Thoracic aorta (tissue), 2 donors: Measurements from ENCODE around the gene FCN3. TPM values are rescaled to one million over a fixed set of nuclear protein-coding genes. Genes with fewer than 3 reads are reported as not detected.

Experiments
- ATAC-seq: fragments of 150-250 bp; one replicate; pipeline ENCODE4 v1.8.0; 2017; ENCODE audit warnings: low read depth; ENCODE audit not compliant: insufficient number of reproducible peaks, low FRiP score
- DNase-seq: peaks from one replicate; pipeline ENCODE4 v3.0.0-alpha.2; 2020; ENCODE audit warnings: low spot score
- H3K27ac ChIP-seq, 2 donors: fragments of 200-600 bp; sonication (generic); 1 replicate in 1 of 2; 2 replicates in 1 of 2; pipeline ENCODE4 v1.5.1; 2016; ENCODE audit warnings: mild to moderate bottlenecking in 2 of 2, moderate library complexity in 2 of 2
- H3K27me3 ChIP-seq: fragments of 200-600 bp; sonication (generic); replicated peaks from 2 replicates; pipeline ENCODE4 v1.6.0; 2016; ENCODE audit warnings: mild to moderate bottlenecking; ENCODE audit not compliant: insufficient read depth
- H3K36me3 ChIP-seq: fragments of 200-600 bp; sonication (generic); one replicate; pipeline ENCODE4 v1.5.1; 2016
- H3K4me1 ChIP-seq, 2 donors: fragments of 200-600 bp; sonication (generic); 1 replicate in 1 of 2; 2 replicates in 1 of 2; pipeline versions ENCODE4 v1.5.1 to v1.6.0; 2016; ENCODE audit warnings: low read depth in 2 of 2, mild to moderate bottlenecking in 1 of 2; ENCODE audit not compliant: control insufficient read depth in 1 of 2
- H3K4me3 ChIP-seq: fragments of 200-600 bp; sonication (generic); 2 replicates; pipeline ENCODE4 v1.5.1; 2016; ENCODE audit warnings: mild to moderate bottlenecking
- H3K9me3 ChIP-seq: fragments of 200-600 bp; sonication (generic); 2 replicates; pipeline ENCODE4 v1.5.1; 2016
- CTCF ChIP-seq: fragments of 200-600 bp; sonication (generic); IDR thresholded peaks from one replicate; pipeline ENCODE4 v1.5.1; 2019; ENCODE audit warnings: antibody characterized with exemption
- total RNA-seq, 2 donors: library from RNA; depleted of rRNA; stranded (reverse); fragments of >200 nt; gene quantifications; one replicate each; pipeline versions ENCODE4 v1.1.0 to v1.2.3, GENCODE V29; 2016

Gene FCN3
- total RNA-seq, 2 donors from 2014 or later = 3.5 to 4.5 TPM

DNA sequence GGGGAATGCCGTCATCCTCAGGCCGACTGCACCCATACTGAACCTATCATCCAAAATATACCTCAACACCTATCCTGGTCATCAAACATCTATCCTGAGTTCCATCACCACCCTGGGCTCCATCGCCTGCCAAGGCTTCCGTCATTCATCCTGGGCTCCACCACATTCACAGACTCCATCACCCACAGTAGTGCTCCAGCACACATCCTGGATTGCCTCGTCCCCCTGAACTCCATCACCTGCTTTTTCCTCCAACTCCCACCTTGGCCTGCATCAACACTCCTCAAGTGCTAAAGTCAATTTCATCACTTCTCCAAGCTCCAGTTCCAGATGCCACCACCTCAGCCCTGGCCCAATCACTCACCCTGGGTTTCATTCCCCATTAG lies 15.7 kb downstream of the FCN3 start:
- no peak for ATAC-seq
- H3K4me1 ChIP-seq = peaks cover 0 to 12% of the 10 kb centered on the region in 2 donors
- H3K36me3 ChIP-seq = peaks cover 86% of the 10 kb centered on the region
- no peaks in the 10 kb centered on the region for H3K27me3 ChIP-seq
- no peak overlapping the region for H3K4me3 ChIP-seq
- DNase-seq = no peak
- H3K9me3 ChIP-seq = no peaks in the 10 kb centered on the region
- TF ChIP-seq CTCF = no peak
- H3K27ac ChIP-seq = no peak overlapping the region

DNA sequence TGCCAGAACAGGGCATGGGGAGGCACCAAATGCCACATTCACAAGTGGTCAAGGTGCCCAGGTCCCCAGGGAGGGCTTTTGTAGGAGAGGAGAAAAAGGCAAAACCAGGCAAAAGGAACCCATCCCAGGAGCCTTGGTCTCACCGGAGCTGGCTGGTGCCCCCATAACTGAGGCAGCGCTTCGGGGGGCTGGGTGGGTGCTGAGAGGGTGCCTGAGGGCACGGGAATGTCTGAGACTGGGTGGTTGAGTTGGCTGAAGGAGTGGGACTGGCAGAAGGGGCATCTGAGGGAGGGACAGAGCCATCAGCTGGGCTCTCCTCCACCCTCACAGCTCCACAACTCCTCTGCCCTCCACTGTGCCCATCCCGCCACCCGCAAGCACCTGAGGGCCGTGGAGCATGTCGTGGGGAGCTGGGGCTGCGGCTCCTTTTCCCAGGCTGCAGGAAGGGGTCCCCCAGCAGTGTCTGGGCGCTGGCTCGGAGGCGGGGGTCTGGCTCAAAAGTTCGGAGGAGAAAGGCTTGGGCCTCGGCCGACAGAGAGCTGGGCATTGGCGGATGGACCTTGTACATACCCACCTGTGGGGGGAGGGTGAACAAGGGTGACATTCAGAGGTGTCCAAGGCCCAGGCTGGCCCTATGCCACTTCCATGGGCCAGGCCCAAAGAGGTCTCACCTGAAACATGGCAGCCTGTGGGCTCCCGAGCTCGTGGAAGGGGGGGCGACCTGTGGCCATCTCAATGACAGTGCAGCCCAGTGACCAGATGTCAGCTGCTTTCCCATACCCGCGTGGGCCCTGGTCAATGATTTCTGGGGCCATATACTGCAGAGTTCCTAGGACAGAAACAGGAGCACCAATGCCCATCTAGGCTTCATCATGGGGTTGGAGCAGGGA lies 16.3 kb downstream of the FCN3 start:
- no peaks in the 10 kb centered on the region for H3K27me3 ChIP-seq
- H3K27ac ChIP-seq = no peak overlapping the region
- DNase-seq (no peak), ATAC-seq (no peak)
- no peaks in the 10 kb centered on the region for H3K9me3 ChIP-seq
- H3K4me1 ChIP-seq = peaks cover 0 to 8% of the 10 kb centered on the region in 2 donors
- peaks cover 82% of the 10 kb centered on the region for H3K36me3 ChIP-seq
- no peak for TF ChIP-seq CTCF
- no peak overlapping the region for H3K4me3 ChIP-seq

- ATAC-seq (no peak), DNase-seq (no peak)
- Histone ChIP-seq H3K4me1 (peaks cover 0 to 8% of the 10 kb centered on the region in 2 donors), H3K27ac (no peak overlapping the region), H3K36me3 (peaks cover 74% of the 10 kb centered on the region), H3K4me3 (no peak overlapping the region), H3K9me3 (no peaks in the 10 kb centered on the region), H3K27me3 (no peaks in the 10 kb centered on the region)
- TF ChIP-seq CTCF = peak; percentile 99
Observed at GRCh38 chr1:27357281-27358037, 17.2 kb downstream of the FCN3 start.

- Histone ChIP-seq H3K9me3 (no peaks in the 10 kb centered on the region), H3K4me1 (peaks cover 0 to 8% of the 10 kb centered on the region in 2 donors), H3K27ac (no peak overlapping the region), H3K36me3 (peaks cover 67% of the 10 kb centered on the region), H3K4me3 (no peak overlapping the region), H3K27me3 (no peaks in the 10 kb centered on the region)
- ATAC-seq = no peak
- no peak for DNase-seq
- TF ChIP-seq CTCF = no peak
Observed at GRCh38 chr1:27356619-27357280, 17.9 kb downstream of the FCN3 start.

DNA sequence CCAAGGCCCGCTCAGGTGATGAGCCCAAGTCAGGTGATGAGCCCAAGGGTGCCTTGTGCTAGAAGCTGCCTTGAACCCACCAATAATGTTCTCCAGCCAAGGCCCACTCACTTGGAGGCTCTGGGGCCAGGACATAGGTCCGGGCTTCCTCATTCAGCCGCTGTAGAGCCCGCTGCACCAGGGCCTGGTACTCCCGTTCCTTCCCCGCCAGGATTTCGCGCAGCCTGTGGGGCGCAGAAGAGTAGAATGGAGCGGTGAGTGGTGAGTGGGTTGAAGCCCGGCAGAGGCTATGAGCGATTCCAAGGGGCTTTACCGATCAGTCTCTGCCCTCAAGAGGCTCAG lies 18.4 kb downstream of the FCN3 start:
- no peak for ATAC-seq
- H3K36me3 ChIP-seq = peaks cover 62% of the 10 kb centered on the region
- TF ChIP-seq CTCF = no peak
- no peak for DNase-seq
- H3K4me1 ChIP-seq = peaks cover 0 to 10% of the 10 kb centered on the region in 2 donors
- H3K27me3 ChIP-seq = no peaks in the 10 kb centered on the region
- H3K4me3 ChIP-seq = no peak overlapping the region
- H3K9me3 ChIP-seq = no peaks in the 10 kb centered on the region
- no peak overlapping the region for H3K27ac ChIP-seq
